Measurements from ENCODE around the gene THAP7.
A peak's percentile ranks its signal among the peaks of the same experiment; 100 is the strongest.

Gene THAP7

DNA sequence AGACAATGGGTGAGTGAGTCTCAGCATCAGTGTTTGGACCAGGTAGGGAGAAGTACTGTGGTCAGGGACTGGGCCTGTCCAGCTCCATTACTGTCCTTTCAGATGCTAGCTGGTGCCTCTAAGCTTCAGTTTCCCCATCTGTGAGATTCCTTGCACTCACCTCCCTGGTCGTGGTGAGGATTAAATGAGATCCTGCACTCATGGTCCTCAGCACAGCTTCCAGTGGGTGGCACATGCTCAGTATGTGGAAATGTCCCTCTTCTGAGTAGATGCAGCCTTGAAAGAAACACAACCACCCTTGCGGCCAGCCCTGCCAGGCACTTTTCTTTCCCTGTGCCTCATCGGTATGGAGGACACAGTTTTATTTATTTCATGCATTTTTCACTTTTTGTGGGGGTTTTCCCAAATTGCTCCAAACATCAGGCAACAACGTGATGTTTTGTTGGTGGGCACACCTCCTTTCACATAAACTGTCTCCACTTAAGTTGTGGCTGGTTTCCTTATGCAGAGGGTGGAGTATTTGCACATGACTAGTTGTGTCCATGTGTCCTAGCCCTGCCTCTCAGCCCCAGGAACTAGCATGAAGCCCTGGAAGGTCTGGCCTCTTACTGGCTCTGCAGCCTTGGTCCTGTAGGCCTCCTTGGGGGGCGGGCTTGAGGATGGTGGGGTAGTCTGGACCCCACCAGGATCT is 18.7 kb downstream of the THAP7 start:
- Histone ChIP-seq H3K4me1 (ENCODE audit: control insufficient read depth, insufficient read depth, low read length) (peaks cover 17% of the 10 kb centered on the region), H3K9me3 (ENCODE audit: control insufficient read depth, insufficient read depth, low read length) (no peaks in the 10 kb centered on the region), H3K36me3 (ENCODE audit: control insufficient read depth, insufficient read depth, low read length) (no peaks in the 10 kb centered on the region), H3K9ac (ENCODE audit: low read depth, low read length) (no peak overlapping the region), H3K4me3 (ENCODE audit: low read depth, low read length) (peak overlapping the region; percentile 69), H3K27me3 (ENCODE audit: control insufficient read depth, insufficient read depth, low read length) (peaks cover 32% of the 10 kb centered on the region)

DNA sequence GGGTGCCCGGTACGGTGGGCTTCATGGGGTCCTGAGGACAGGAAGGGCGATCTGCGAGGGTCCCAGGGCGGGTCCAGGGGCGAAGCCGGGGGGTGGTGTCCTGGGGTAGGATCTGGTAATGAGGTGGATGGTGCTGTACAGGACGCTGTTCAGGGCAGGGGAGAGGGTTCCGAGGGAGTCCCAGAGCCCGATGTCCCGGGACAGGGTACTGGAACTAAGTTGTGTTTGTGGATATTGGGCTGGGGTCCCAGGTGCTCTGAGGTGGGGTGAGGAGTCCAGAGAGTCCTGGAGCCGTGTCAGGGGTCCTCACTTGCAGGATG is 19.4 kb downstream of the THAP7 start:
- Histone ChIP-seq H3K9me3 (ENCODE audit: control insufficient read depth, insufficient read depth, low read length) (no peaks in the 10 kb centered on the region), H3K36me3 (ENCODE audit: control insufficient read depth, insufficient read depth, low read length) (no peaks in the 10 kb centered on the region)

DNA sequence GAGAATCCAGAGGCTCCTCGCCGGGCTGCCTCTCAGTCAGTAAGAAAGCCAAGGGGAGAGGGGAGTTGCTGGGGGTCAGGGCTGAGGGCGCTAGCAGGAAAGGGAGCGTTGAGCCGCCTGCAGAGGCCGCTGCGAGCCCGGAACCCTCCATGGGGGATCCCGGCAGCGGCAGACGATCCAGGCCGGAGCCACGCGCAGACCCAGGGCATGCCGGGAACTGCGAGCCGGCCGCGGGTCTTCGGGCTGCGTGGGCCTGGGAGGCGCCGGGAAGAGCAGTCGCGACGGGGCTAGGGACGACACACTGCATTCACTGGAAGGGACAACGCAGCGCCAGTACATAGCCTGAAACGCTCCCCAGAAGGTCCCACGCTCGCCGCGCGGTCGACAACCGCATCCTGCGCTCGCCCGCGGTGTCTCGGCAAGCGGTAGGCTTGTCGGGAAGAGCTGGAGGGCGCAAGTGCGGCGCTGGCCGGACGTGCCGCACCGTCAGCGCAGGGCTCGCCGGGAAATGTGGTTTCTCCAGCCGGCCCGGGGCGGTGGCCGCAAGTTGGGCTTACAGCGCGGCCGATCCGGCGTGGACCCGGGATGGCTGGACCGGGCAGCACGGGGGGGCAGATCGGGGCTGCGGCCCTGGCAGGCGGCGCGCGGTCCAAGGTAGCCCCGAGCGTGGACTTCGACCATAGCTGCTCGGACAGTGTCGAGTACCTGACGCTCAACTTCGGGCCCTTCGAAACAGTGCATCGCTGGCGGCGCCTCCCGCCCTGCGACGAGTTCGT is 19.9 kb downstream of the THAP7 start, which contains the start of gene LZTR1:
Gene LZTR1 (plus strand): TSS at position 511 of the 776 bp plus-strand sequence. CDS start 75 bp downstream, at position 586.
- Histone ChIP-seq H3K4me1 (ENCODE audit: control insufficient read depth, insufficient read depth, low read length) (peaks cover 17% of the 10 kb centered on the region), H3K4me3 (ENCODE audit: low read depth, low read length) (peak within 1 kb of the TSS; percentile 69), H3K36me3 (ENCODE audit: control insufficient read depth, insufficient read depth, low read length) (no peaks in the 10 kb centered on the region), H3K9ac (ENCODE audit: low read depth, low read length) (peak within 1 kb of the TSS; percentile 89), H3K27me3 (ENCODE audit: control insufficient read depth, insufficient read depth, low read length) (peaks cover 42% of the 10 kb centered on the region), H3K9me3 (ENCODE audit: control insufficient read depth, insufficient read depth, low read length) (no peaks in the 10 kb centered on the region)

More for the DNA sequence above, 19.4 kb downstream of the THAP7 start:
- H3K9ac ChIP-seq (ENCODE audit: low read depth, low read length) = peak overlapping the region; percentile 89
- peaks cover 37% of the 10 kb centered on the region for H3K27me3 ChIP-seq (ENCODE audit: control insufficient read depth, insufficient read depth, low read length)
- H3K4me1 ChIP-seq (ENCODE audit: control insufficient read depth, insufficient read depth, low read length) = peaks cover 17% of the 10 kb centered on the region
- peak overlapping the region; percentile 69 for H3K4me3 ChIP-seq (ENCODE audit: low read depth, low read length)

DNA sequence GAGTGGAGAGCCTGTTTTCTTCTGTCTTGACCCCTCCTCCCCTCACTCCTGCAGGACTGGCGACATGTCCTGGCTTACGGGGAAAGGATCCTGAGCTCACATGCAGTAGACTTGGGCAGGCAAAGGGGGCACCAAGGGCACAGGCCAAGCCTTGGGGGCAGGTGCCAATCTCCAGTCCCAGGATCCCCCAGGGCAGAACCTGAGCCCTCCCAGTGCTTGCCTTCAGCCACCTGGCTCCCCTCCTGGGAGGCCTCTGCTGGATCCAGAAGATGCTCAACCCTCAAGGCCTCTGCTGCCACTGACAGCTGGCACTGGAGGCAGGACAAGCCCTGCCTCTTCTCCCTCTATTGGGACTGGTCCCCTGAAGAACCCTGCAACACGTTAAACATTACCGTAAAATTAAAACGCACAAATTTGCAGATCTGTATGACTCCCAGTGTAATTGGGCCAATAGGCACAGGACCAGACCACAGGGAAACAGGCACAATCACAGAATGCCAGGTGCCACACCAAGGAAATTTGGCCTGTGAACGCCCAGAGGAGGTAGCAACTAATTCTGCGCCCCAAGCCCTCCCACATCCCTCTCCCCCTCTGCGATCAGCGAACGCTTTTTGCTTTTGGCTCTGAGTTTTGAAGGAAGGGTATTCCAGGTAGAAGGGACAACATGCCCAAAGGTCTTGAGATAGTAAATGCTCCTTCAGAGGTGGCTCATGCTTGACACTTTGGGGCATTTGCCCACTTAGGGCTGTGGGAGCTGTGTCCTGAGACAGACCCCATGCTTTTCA is 20.8 kb downstream of the THAP7 start:
- Histone ChIP-seq H3K27me3 (ENCODE audit: control insufficient read depth, insufficient read depth, low read length) (peaks cover 49% of the 10 kb centered on the region), H3K4me1 (ENCODE audit: control insufficient read depth, insufficient read depth, low read length) (peaks cover 17% of the 10 kb centered on the region), H3K9ac (ENCODE audit: low read depth, low read length) (peak overlapping the region; percentile 89), H3K36me3 (ENCODE audit: control insufficient read depth, insufficient read depth, low read length) (no peaks in the 10 kb centered on the region), H3K9me3 (ENCODE audit: control insufficient read depth, insufficient read depth, low read length) (no peaks in the 10 kb centered on the region), H3K4me3 (ENCODE audit: low read depth, low read length) (peak overlapping the region; percentile 69)

DNA sequence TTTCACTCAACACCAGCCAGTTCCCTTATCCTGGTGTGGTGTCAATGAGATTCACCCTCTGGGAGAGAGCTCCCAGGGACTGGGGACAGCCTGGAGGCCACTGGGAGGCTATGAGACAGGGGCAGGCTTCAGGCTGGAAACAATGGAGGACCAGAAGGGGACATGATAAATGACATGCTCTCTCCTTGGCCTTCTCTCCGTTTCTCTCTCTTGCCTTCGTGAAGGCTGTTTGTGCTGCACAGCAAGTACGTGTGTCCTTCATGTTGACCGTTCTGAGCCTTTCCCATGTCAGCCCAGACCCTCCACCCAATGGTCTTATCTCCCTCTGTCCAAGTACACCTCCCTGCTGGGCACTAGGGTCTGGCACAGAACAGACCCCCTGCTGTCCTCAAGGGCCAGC is 21.4 kb downstream of the THAP7 start:
- Histone ChIP-seq H3K9me3 (ENCODE audit: control insufficient read depth, insufficient read depth, low read length) (no peaks in the 10 kb centered on the region), H3K27me3 (ENCODE audit: control insufficient read depth, insufficient read depth, low read length) (peaks cover 54% of the 10 kb centered on the region), H3K4me1 (ENCODE audit: control insufficient read depth, insufficient read depth, low read length) (peaks cover 17% of the 10 kb centered on the region), H3K9ac (ENCODE audit: low read depth, low read length) (no peak overlapping the region), H3K36me3 (ENCODE audit: control insufficient read depth, insufficient read depth, low read length) (no peaks in the 10 kb centered on the region), H3K4me3 (ENCODE audit: low read depth, low read length) (peak overlapping the region; percentile 66)

DNA sequence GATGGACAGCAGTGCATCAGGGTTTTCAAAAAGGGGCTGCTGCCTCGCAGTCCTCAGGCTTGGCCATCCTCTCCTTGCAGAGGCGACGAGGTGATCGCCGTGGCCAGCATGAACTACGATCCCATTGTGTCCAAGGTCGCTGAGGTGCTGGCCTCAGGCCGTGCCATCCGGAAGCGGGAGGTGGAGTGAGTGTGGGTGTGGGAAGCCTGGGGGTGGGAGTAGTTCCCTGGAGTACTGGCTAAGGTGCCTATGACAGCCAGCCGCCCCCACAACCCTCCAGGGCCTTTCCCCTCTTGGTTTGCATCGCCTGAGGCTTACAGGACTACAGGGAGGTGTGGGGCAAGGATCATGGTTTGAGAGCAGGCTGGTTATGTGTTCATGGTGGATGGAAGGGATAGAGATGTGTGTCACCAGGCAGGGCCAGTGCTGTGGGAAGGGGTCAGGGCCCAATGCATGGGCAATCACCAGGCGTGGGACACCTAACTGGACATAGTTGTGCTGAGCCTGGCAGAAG is 21.9 kb downstream of the THAP7 start:
- no peaks in the 10 kb centered on the region for H3K36me3 ChIP-seq (ENCODE audit: control insufficient read depth, insufficient read depth, low read length)
- H3K9ac ChIP-seq (ENCODE audit: low read depth, low read length) = peak overlapping the region; percentile 60
- peaks cover 17% of the 10 kb centered on the region for H3K4me1 ChIP-seq (ENCODE audit: control insufficient read depth, insufficient read depth, low read length)
- peaks cover 58% of the 10 kb centered on the region for H3K27me3 ChIP-seq (ENCODE audit: control insufficient read depth, insufficient read depth, low read length)
- H3K9me3 ChIP-seq (ENCODE audit: control insufficient read depth, insufficient read depth, low read length) = no peaks in the 10 kb centered on the region
- peak overlapping the region; percentile 66 for H3K4me3 ChIP-seq (ENCODE audit: low read depth, low read length)

DNA sequence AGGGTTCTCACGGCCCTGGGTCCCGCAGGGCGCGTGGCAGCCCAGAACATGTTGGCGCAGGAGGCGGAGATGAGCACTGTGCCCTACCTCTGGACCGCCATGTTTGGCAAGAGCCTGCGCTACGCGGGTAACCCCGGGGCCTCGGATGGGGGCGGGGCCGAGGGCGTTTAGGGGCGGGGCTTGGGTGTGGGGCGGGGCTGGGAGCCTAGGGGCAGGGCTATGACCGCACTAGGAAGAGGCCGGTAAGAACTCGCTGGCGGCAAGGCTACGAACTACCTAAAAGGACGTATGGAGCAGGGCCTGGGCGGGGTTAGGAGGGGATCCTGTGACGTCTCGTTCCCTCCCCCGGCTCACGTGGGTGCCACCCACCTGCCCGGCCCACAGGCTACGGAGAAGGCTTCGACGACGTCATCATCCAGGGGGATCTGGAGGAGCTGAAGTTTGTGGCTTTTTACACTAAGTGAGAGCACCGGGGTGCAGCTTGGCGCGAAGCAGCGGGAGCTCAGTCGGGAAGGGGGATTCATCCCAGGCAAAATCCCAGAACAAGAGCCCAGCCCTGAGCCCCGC is 22.6 kb downstream of the THAP7 start:
- Histone ChIP-seq H3K9me3 (ENCODE audit: control insufficient read depth, insufficient read depth, low read length) (no peaks in the 10 kb centered on the region), H3K36me3 (ENCODE audit: control insufficient read depth, insufficient read depth, low read length) (no peaks in the 10 kb centered on the region), H3K27me3 (ENCODE audit: control insufficient read depth, insufficient read depth, low read length) (peaks cover 65% of the 10 kb centered on the region), H3K9ac (ENCODE audit: low read depth, low read length) (peak overlapping the region; percentile 60), H3K4me3 (ENCODE audit: low read depth, low read length) (peak overlapping the region; percentile 66), H3K4me1 (ENCODE audit: control insufficient read depth, insufficient read depth, low read length) (peaks cover 17% of the 10 kb centered on the region)

DNA sequence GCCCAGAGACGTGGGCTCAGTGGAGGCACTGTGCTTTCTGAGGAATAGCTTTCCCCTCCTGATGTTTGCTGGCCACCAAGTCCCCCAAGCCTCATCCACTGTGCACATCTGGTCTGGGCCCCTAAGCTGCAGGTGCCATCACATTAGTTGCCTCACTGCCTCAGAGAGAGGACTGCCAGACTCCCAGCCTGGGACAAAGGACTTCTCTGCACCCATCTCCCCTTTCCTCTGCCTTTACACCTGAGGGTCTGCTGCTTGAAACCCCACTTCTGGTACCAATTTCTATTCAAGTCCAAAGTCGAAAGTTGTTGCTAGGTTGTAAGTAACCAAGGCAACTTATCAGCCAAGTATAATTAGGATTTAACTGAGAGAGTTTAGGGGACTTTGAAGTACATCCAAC is 23.5 kb downstream of the THAP7 start:
- Histone ChIP-seq H3K27me3 (ENCODE audit: control insufficient read depth, insufficient read depth, low read length) (peaks cover 67% of the 10 kb centered on the region), H3K4me1 (ENCODE audit: control insufficient read depth, insufficient read depth, low read length) (peaks cover 17% of the 10 kb centered on the region), H3K9me3 (ENCODE audit: control insufficient read depth, insufficient read depth, low read length) (no peaks in the 10 kb centered on the region), H3K4me3 (ENCODE audit: low read depth, low read length) (no peak overlapping the region), H3K36me3 (ENCODE audit: control insufficient read depth, insufficient read depth, low read length) (no peaks in the 10 kb centered on the region), H3K9ac (ENCODE audit: low read depth, low read length) (no peak overlapping the region)

DNA sequence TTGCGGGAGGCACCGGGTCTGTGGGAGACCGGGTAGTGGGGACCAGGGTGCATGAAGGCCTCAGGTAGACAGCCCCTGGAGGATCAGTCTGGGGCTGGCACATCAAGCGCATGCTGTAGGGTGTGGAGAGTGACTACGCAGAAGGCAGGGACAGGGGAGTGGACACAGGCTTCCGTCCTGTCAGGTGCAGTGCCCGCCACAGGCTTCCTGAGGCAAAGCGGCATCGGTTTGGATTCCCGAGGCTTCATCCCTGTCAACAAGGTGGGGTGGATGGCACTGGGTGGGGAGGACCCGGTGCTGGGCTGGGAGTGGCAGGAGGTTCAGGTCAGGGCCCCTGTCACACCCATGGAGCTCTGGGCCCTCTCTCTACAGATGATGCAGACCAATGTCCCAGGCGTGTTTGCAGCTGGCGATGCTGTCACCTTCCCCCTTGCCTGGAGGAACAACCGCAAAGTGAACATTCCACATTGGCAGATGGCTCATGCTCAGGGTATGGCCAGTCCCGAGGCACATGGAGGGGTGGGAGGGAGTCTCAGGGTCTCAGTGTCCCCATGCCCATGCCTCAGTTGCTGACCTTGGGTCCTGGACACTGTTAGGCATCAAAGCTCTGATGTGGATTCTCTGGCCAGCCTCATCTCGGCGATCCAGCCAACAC is 24.3 kb downstream of the THAP7 start:
- Histone ChIP-seq H3K4me3 (ENCODE audit: low read depth, low read length) (no peak overlapping the region), H3K27me3 (ENCODE audit: control insufficient read depth, insufficient read depth, low read length) (peaks cover 66% of the 10 kb centered on the region)

DNA sequence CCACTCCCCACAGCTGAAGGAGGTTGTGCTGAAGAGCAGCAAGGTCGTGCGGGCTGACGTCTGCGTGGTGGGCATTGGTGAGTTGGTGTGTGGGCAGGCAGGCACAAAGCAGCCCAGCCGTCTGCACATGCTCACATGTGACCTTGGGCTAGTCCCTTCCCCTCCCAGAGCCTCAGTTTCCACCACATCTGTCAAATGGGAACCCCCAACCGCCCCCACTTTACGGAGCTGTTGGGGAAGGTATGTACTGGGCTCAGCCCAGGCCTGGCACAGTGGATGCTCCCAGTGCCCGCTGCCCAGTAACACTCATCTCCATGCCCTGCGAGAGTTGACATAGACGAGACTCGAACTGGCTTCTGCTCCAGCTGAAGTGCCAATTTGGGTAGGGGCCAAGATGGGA is 24.9 kb downstream of the THAP7 start:
- Histone ChIP-seq H3K4me1 (ENCODE audit: control insufficient read depth, insufficient read depth, low read length) (peaks cover 13% of the 10 kb centered on the region), H3K9ac (ENCODE audit: low read depth, low read length) (no peak overlapping the region), H3K4me3 (ENCODE audit: low read depth, low read length) (no peak overlapping the region), H3K9me3 (ENCODE audit: control insufficient read depth, insufficient read depth, low read length) (no peaks in the 10 kb centered on the region), H3K36me3 (ENCODE audit: control insufficient read depth, insufficient read depth, low read length) (no peaks in the 10 kb centered on the region), H3K27me3 (ENCODE audit: control insufficient read depth, insufficient read depth, low read length) (peaks cover 67% of the 10 kb centered on the region)

More for the DNA sequence above, 24.3 kb downstream of the THAP7 start:
- peaks cover 13% of the 10 kb centered on the region for H3K4me1 ChIP-seq (ENCODE audit: control insufficient read depth, insufficient read depth, low read length)
- no peaks in the 10 kb centered on the region for H3K36me3 ChIP-seq (ENCODE audit: control insufficient read depth, insufficient read depth, low read length)
- no peak overlapping the region for H3K9ac ChIP-seq (ENCODE audit: low read depth, low read length)
- H3K9me3 ChIP-seq (ENCODE audit: control insufficient read depth, insufficient read depth, low read length) = no peaks in the 10 kb centered on the region
